NCI-H748 treated with DMSO at 0.1 percent for 48 hours (cell line): ENCODE measurements around the gene GEMIN4.
"Not testable (repeated sequence)": the region's sequence is repeated elsewhere in the genome, so short reads cannot be mapped to it uniquely, and the experiment has no call there.

ENCODE experiments used
- DNase-seq: peaks from one replicate; lab custom pipeline; 2025; lab: John Stamatoyannopoulos, UW

GEMIN4 gene

GRCh38 chr17:778096-778495, 26.0 kb upstream of the GEMIN4 start:
- no peak for DNase-seq

GRCh38 chr17:774313-774584, 22.2 kb upstream of the GEMIN4 start:
- no peak for DNase-seq

- DNase-seq, result no peak
Observed at GRCh38 chr17:773467-774312, 21.6 kb upstream of the GEMIN4 start.

- DNase-seq, result no peak
Observed at GRCh38 chr17:773016-773415, 21.0 kb upstream of the GEMIN4 start.

GRCh38 chr17:767076-767475, 15.0 kb upstream of the GEMIN4 start:
- DNase-seq, result no peak

- DNase-seq, result no peak
Observed at GRCh38 chr17:760371-760770, 8.3 kb upstream of the GEMIN4 start.

- no peak for DNase-seq
Observed at GRCh38 chr17:759964-760363, 7.9 kb upstream of the GEMIN4 start.

GRCh38 chr17:756010-756567, 4.0 kb upstream of the GEMIN4 start:
- DNase-seq, result not testable (repeated sequence)

- DNase-seq, result not testable (repeated sequence)
Observed at GRCh38 chr17:755319-755961, 3.4 kb upstream of the GEMIN4 start.

- no peak for DNase-seq
Observed at GRCh38 chr17:753418-753817, 1.4 kb upstream of the GEMIN4 start.

- DNase-seq, result peak; percentile 35
Observed at GRCh38 chr17:752620-753219, 656 bp upstream of the GEMIN4 start.

- no peak for DNase-seq
Observed at GRCh38 chr17:751269-752001, 629 bp downstream of the GEMIN4 start.

GRCh38 chr17:750431-751037, 1.5 kb downstream of the GEMIN4 start:
- DNase-seq, result no peak

- not testable (repeated sequence) for DNase-seq
Observed at GRCh38 chr17:749359-749758, 2.7 kb downstream of the GEMIN4 start.

GRCh38 chr17:748604-749003, 3.5 kb downstream of the GEMIN4 start:
- not testable (repeated sequence) for DNase-seq

GRCh38 chr17:746783-747629, 5.1 kb downstream of the GEMIN4 start:
- no peak for DNase-seq

GRCh38 chr17:746181-746580, 5.9 kb downstream of the GEMIN4 start:
- no peak for DNase-seq

- DNase-seq, result no peak
Observed at GRCh38 chr17:745406-745805, 6.7 kb downstream of the GEMIN4 start.

- DNase-seq, result no peak
Observed at GRCh38 chr17:744937-745336, 7.1 kb downstream of the GEMIN4 start.

GRCh38 chr17:743139-743538, 8.9 kb downstream of the GEMIN4 start:
- no peak for DNase-seq
